ENCODE data around the gene HS3ST5. TPM values are rescaled to one million over a fixed set of nuclear protein-coding genes. Genes with fewer than 3 reads are reported as not detected.

The HS3ST5 gene
- total RNA-seq, 4 donors from 2014 or later: not detected

DNA sequence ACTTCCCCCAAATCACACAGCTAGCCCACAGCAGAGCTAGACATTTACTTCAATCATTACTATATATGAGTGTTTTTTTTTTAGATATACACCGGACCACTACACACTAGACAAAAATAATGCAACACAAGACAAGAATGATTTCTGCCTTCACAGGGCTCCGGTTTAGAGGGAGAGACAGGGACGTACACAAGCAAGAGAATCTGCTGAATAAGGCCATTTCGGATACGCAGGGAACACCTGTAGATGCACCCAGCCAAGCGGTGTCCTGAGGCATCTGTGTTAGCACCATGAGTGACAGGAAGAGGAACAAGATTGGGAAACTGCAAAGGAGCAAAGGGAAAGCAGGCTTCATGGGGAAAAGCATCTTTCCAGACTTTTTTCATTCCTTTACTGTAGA, 45.7 kb downstream of the HS3ST5 start:
- no peak for DNase-seq
- H3K36me3 ChIP-seq: no peaks in the 10 kb centered on the region
- no peaks in the 10 kb centered on the region for H3K27me3 ChIP-seq
- no peak overlapping the region for H3K27ac ChIP-seq
- H3K9me3 ChIP-seq: peaks cover 0 to 4% (median 0%) of the 10 kb centered on the region in 3 donors
- H3K4me1 ChIP-seq: no peaks in the 10 kb centered on the region
- TF ChIP-seq POLR2A (IDR thresholded peaks at IDR 0.05): no peak
- TF ChIP-seq, protein P1, sequence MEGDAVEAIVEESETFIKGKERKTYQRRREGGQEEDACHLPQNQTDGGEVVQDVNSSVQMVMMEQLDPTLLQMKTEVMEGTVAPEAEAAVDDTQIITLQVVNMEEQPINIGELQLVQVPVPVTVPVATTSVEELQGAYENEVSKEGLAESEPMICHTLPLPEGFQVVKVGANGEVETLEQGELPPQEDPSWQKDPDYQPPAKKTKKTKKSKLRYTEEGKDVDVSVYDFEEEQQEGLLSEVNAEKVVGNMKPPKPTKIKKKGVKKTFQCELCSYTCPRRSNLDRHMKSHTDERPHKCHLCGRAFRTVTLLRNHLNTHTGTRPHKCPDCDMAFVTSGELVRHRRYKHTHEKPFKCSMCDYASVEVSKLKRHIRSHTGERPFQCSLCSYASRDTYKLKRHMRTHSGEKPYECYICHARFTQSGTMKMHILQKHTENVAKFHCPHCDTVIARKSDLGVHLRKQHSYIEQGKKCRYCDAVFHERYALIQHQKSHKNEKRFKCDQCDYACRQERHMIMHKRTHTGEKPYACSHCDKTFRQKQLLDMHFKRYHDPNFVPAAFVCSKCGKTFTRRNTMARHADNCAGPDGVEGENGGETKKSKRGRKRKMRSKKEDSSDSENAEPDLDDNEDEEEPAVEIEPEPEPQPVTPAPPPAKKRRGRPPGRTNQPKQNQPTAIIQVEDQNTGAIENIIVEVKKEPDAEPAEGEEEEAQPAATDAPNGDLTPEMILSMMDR (IDR thresholded peaks at IDR 0.05): no peak
- no peak overlapping the region for H3K4me3 ChIP-seq
- intact Hi-C loops (cut with DNase I): no loop called here
- 85 to 87% methylated on average over 6 of the region's 6 CpGs for WGBS, 2 donors

DNA sequence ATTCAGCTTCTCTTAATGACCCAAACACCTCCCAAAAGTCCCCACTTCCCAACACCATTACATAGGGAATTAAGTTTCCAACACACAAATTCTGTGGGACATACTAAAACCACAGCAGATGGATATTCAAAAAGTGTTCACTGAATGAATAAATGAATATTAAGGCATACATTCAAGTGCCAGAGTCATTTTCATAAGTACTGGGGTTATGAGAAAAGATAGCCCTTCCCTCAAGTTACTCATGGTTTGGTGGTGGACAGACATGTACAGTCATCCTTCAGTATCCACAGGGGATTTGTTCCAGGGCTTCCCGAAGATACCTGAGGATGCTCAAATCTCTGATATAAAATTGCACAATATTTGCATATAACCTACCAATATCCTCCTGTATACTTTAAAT, 50.4 kb downstream of the HS3ST5 start:
- Histone ChIP-seq H3K4me3 (no peak overlapping the region), H3K36me3 (no peaks in the 10 kb centered on the region), H3K9me3 (no peaks in the 10 kb centered on the region), H3K4me1 (no peaks in the 10 kb centered on the region), H3K27ac (no peak overlapping the region), H3K27me3 (no peaks in the 10 kb centered on the region)
- DNase-seq: no peak
- WGBS, 2 donors: 89 to 95% methylated on average over 1 of the region's 1 CpG
- no peak for TF ChIP-seq POLR2A (IDR thresholded peaks at IDR 0.05)
- TF ChIP-seq, protein P1 (IDR thresholded peaks at IDR 0.05): no peak
- intact Hi-C loops (cut with DNase I): no loop called here

DNA sequence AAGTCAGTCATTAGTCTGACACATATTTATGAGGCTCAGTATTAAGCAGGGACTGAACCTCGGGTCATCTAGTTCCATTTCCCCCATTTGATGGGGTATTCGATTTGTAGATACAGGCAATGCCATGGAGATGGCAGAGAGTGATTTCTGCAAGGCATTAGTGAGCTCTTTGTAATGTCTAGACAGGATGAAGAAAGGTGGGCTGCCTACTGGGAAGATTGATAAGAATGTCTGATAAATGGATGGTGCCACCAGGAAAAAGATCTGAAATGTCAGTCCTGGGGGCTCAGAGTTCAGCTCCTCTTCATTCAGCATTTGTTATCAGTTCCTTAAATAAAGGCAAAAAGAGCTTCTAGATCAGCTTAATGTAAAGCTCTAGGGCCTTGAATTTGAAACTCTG, 51.4 kb downstream of the HS3ST5 start:
- DNase-seq: no peak
- 52 to 58% methylated on average over 2 of the region's 2 CpGs for WGBS, 2 donors
- no peaks in the 10 kb centered on the region for H3K27me3 ChIP-seq
- no peaks in the 10 kb centered on the region for H3K36me3 ChIP-seq
- intact Hi-C loops (cut with DNase I): no loop called here
- H3K9me3 ChIP-seq: no peaks in the 10 kb centered on the region
- no peak for TF ChIP-seq POLR2A (IDR thresholded peaks at IDR 0.05)
- TF ChIP-seq, protein P1 (IDR thresholded peaks at IDR 0.05): no peak
- H3K4me3 ChIP-seq: no peak overlapping the region
- H3K4me1 ChIP-seq: no peaks in the 10 kb centered on the region
- no peak overlapping the region for H3K27ac ChIP-seq

DNA sequence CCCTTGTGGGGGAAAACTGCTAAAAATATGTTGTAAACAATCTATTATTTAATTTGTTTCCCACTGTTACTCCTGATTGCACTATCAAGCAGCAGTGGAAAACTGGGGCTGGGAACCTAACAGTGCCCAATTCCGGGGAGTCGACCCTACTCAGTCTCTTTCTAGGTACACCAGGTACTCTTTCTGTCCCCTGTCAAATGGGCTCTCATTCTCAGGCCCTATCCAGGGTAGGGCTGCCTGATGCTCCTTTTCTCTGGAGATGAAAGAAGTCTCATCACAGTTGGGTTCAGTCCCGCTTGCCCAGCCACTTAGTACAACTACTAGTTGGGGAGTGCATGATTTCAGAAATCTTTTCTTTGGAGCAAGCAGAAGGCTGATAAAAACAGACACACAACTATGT, 52.0 kb downstream of the HS3ST5 start:
- Histone ChIP-seq H3K4me1 (no peaks in the 10 kb centered on the region), H3K9me3 (no peaks in the 10 kb centered on the region), H3K27ac (no peak overlapping the region), H3K36me3 (no peaks in the 10 kb centered on the region), H3K4me3 (no peak overlapping the region), H3K27me3 (no peaks in the 10 kb centered on the region)
- 78 to 98% methylated on average over 3 of the region's 3 CpGs for WGBS, 2 donors
- no peak for TF ChIP-seq POLR2A (IDR thresholded peaks at IDR 0.05)
- TF ChIP-seq, protein P1 (IDR thresholded peaks at IDR 0.05): no peak
- DNase-seq: no peak
- intact Hi-C loops (cut with DNase I): no loop called here

DNA sequence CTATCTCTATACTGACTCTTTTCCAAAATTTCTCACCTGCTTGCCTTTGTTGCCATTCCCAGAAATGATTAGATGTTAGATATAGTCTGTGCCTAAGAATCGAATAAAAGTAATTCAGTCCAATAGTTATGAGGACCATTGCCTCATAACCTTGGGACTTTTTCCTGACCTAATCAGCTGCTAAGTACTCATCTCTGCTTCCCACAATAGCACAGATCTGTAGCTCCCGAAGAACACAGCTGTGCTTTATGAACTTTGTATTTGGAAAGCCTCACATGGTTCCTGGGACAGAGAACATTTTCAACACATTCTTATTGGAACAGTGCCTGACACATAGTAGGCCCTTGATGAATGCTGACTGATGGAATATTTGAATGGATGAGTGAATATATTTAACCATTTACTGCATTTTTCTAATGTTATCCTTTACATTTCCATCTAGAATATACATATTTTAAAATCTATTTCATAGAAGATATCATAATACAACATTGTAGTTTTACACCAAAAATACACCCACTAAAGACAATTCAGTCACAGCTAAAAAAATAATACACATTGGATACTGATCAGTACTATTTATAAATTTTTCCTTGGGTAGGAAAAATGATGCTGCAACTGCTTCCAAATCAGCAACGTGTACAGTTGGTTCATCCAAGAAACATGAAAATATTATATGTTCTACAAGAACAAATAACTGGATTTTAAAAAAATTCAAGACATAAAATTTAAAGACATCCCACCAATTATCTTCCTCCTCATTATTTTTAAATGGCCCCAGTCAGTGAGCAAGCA, 53.9 kb downstream of the HS3ST5 start:
- TF ChIP-seq, protein P1 (IDR thresholded peaks at IDR 0.05): no peak
- TF ChIP-seq POLR2A (IDR thresholded peaks at IDR 0.05): no peak
- Histone ChIP-seq H3K36me3 (no peaks in the 10 kb centered on the region), H3K4me3 (no peak overlapping the region), H3K4me1 (no peaks in the 10 kb centered on the region), H3K9me3 (no peaks in the 10 kb centered on the region), H3K27ac (no peak overlapping the region), H3K27me3 (no peaks in the 10 kb centered on the region)
- intact Hi-C loops (cut with DNase I): no loop called here
- 73 to 81% methylated on average over 3 of the region's 3 CpGs for WGBS, 2 donors
- DNase-seq: no peak

All from esophagus squamous epithelium (tissue), 5 donors.